Activated CD4-positive, CD25-positive, alpha-beta regulatory T cell (primary cell): ENCODE data around the gene NUBP2.
A peak's percentile ranks its signal among the peaks of the same experiment; 100 is the strongest.

Source experiments
- DNase-seq, 4 experiments: peaks; one replicate each; lab custom pipeline; 2025; lab: John Stamatoyannopoulos, UW

NUBP2 gene

DNA sequence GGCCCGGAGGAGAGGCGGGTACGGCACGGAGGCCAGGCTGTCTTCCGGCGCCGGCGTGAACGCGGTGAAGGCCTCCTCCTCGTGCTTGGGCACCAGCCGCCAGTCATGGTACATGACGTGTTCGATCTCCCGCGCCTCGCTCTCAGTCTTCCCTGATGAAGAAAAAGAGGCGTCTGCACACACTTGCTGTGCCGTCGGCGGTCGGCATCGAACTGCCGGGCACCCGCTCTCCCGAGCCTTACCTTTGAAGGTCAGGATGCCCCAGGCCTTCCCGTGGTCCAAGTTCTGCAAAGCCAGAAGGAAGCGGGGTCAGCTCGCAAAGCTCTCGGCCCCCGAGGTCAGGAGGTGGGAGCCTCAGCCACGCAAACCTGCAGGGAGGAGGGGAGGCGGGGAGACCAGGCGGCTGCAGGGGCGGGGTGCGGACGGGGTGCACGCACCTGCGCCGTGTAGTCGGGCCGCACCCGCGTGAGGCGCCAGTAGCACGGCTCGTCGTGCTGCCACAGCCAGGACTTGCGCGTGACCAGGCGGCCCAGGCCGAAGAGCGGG lies 10.3 kb upstream of the NUBP2 start, which contains the start of gene EME2:
Gene EME2, plus strand, starts transcription at position 449 of the 546 bp plus-strand sequence. CDS start 418 bp downstream, outside the sequence.
- peak in 1 of 4 experiments; percentile 42 for DNase-seq

DNA sequence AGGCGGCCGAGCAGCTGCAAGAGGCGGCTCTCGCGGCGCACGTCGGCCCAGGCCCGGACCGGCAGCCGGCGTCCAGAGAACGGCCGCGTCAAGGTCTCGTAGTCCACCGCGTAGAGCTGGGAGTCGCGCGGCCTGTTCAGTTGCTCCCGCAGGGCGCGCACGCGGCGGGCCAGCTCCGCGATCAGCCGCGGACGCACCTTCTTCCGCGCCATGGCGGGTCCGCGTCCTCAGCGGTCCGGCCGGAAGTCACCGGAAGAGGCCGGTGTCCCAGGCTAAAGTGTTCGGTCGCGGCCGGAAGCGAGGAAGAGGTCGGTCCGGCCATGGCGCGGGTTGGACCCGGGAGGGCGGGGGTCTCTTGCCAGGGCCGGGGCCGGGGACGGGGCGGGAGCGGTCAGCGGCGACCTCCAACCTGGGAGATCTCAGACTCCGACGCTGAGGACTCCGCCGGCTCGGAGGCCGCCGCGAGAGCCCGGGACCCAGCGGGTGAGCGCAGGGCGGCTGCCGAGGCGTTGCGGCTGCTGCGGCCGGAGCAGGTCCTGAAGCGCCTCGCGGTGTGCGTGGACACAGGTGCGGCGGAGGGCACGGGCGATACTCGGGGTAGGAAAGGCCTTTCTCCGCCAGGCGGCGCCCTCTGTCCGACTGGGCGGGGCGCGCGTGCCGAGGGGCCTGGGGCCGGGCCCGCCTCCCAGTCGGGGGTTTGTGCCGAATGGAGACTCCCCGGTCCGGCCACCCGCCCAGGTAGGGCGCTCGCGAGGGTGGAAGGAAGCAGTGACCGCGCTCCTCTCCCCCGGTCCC lies 9.7 kb upstream of the NUBP2 start, which contains the start of gene MRPS34:
Gene MRPS34, minus strand, starts transcription at position 227 of the 795 bp plus-strand sequence. Its CDS starts 15 bp downstream, at position 212.
- DNase-seq = peak; percentile 63 to 70 (median 66)

DNA sequence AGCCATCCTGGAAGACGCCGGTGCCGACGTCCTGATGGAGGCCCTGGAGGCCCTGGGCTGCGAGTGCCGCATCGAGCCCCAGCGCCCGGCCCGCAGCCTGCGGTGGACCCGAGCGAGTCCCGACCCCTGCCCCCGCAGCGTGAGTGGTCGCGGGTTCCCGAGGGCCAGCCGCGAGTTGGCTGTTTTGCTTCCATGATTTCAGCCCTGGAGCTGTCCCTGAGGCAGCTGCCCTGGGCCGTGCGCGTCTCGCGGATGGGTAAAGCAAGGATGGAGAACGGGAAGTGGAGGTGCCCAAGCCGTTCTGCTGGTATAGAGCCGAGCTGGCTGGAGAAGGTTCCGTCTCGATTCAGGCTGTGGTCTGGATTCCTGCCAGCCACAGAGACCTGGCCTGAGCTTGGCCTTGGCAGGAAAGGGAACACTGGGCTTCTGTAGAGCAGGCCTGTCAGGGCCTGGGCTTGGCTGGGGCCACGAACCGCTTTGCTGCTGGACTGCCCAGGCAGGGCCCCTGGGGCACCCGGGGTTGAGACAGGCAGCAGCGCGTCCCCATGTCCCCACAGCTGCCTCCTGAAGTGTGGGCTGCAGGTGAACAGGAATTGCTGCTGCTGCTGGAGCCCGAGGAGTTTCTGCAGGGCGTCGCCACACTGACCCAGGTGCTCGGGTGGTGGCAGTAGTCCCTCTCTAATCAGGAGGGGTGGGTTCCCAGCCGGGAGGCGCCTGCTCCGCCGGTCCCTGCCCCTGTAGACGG lies 8.9 kb upstream of the NUBP2 start:
- DNase-seq = no peak

DNA sequence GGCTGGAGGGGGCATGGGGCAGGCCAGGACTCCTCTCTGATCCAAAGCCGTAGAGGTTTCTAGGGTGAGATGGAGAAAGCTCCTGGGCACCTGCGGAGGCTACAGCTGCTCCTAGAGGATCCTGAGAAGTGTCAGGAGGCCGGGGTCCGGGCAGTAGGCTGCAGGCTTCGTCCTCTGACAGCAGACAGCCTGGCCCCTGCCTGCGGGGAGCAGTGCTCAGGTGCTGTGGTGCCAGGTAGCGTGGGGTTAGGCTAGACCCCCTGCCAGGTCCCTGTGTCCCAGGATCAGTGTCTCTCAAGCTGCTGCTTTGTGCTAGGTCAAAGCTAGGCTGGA lies 8.3 kb upstream of the NUBP2 start:
- DNase-seq = no peak

DNA sequence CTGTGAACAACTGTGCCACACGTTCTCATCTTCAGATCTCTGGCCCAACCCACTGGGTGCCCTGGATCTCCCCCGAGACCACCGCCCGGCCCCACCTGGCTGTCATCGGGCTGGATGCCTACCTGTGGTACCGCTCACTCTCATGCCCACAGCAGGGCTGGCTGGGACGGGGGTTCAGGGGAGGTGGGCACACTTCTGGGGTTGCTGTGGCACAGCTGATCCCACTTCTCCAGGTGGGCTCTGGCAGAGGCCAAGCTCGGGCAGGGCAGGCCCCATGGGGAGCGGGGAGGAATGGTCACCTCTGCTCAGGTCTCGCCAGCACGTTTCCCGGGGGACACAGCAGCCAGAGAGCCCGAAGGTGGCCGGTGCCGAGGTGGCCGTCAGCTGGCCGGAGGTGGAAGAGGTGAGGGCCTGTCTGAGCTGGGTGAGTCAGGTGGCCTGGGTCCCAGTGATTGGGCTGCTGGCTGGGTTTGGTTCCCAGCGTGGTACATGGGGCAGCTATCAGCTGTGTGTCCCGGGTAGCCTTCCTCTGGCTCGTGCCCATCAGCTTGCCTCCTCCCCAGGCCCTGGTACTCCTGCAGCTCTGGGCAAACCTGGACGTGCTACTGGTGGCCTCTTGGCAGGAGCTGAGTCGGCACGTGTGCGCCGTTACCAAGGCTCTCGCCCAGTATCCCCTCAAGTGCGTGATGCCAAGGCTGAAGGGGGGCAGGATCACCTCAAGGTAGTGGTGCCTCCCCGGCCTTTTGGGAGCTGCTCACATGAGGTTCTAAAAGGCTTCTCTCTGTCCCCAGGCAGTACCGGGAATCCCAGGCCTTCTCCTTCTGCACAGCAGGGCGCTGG lies 7.5 kb upstream of the NUBP2 start:
- no peak for DNase-seq

DNA sequence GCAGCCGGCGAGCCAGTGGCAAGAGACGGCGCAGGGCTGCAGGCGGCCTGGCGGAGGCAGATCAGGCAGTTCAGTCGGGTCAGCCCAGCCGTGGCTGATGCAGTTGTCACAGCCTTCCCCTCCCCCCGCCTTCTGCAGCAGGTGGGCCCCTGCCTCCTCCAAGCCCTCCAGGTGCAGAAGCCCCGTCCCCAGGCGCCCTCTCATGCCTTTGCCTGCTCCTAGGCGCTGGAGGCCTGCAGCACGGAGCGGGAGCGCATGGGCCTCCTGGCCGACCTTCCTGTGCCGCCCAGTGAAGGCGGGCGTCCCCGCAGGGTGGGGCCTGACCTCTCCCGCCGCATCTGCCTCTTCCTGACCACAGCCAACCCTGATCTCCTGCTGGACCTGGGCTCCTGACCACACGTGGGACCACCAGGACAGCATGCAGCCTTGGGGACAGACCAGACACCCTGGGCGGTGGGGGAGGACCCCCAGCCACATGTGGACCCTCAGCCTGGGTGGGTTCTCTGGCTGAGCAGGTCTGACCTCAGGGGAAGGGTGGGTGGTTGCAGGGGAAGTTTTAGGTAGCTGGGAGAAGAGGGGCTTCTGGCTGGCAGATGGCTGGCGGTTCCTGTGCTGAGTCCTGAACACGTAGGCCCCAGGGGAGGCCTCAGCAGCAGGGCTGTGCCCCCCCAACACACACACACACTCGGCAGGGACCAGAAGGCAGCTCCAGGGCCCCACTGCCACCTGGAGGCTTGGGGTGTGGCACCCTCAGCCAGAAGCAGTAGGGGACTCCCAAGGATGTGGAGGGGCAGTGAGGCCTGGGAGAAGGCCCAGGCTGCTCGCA lies 6.7 kb upstream of the NUBP2 start:
- DNase-seq = no peak

DNA sequence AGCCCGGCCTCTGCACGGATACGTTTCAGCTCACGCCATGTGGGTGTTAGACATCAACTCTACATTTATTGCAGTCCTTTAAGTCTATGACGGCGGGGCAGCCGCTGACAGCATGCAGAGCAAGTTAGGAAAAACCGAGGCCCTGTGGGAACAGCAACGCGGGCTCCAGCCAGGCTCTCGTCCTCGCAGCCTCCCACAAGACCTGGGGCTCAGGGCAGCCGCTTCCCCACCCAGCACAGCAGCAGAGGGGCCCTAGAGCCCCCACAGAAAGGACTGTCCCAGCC lies 6.1 kb upstream of the NUBP2 start:
- no peak for DNase-seq

DNA sequence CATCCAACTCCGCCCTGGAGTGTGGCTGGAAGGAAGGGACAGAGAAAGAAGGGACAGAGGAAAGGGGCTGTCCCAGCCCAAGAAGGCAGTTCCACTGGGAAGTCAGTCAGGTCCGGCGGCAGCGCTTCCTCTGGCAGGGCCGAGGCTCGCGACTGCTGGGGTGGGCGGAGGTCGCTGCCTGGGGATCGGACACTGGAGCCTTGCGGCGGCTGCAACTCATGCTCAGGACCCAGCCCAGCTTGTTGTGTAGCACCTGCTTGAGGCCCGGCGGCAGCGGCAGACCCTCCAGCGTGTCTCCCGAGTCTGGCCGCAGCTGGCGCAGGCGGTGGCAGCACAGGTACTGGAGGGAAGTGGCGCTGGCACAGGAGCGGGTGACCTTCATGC lies 5.8 kb upstream of the NUBP2 start:
- DNase-seq = no peak

DNA sequence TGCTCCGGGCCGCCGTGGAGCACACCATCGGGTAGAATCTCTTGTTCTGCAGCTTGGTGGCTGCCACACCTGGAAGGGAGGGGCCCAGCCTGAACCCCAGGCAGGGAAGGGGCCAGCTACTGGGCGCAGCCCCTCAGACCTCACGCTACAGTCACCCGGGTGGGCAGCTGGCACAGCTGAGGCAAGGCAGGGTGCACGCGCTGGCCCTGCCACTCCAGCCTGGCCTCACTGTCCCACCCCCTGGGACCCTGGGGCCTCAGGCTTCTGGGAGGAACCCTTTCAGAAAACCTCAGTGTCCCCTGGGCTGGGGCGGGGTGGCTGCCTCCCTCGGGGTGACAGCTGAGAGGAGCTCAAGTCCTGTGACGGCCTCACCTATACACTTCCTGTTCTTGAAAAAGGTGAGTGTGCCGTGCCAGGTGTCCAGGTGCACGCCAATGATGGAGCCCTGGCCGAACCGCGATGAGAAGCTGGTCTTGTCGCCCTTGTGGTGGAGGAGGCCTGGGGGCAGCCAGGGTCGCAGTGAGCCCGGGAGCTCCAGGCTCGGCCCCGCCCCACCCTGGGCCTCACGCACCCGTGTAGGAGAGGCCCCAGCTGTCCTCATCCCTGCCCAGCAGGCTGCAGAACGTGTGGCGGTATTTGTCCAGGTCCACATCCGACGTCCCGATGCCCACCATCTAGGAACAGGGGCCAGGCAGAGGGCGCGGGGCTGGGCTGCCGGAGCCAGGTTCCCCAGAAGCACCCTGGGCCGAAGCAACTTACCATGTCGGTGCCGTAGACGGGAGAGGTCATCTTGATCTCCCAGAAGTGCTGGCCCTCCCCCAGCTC lies 5.2 kb upstream of the NUBP2 start:
- no peak for DNase-seq

DNA sequence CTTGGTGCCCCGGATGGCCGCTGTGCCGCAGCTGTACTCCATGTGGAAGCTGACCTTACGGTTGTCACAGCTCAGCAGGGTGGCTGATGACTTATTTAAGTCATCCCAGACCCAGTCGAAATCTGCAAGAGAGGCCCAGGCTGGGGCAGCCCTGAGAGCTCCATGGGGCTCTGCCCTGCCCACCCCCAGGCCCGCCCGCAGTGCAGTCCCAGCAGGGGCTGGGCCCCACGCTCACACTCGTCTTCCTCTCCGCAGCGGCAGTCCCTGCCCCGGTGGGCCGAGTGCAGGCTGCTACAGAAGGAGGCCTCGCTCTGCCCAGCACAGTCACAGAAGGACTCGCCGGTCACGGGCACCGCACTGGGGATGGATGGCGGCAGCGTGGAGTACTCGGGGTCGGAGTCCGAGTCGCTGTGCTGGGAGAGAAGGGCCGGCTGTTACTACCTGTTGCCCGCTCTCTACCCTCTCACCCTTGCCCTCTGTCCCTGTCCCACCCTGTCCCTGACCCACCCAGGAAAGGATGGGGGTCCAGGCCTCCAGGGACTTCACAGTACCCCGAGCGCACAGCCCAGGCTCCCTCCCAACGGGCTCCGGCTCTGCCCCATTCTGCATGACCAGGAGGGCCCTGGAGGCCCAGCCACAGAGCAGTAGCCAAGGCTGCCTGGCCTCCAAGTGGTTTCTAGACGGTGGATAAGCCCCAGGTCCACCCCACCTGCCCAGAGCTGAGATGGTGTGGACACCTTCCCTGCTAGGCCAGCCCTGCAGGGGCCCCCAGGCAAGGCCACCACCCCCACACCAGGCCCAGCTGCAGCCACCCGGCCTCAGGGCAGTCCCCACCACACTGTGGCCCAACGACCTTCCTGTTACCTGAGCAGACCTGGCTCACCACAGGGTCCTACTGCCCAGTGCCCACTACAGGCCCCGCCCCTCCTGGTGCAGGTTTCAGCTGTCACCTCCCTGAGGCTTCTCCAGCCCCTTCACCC lies 4.3 kb upstream of the NUBP2 start:
- DNase-seq = no peak

DNA sequence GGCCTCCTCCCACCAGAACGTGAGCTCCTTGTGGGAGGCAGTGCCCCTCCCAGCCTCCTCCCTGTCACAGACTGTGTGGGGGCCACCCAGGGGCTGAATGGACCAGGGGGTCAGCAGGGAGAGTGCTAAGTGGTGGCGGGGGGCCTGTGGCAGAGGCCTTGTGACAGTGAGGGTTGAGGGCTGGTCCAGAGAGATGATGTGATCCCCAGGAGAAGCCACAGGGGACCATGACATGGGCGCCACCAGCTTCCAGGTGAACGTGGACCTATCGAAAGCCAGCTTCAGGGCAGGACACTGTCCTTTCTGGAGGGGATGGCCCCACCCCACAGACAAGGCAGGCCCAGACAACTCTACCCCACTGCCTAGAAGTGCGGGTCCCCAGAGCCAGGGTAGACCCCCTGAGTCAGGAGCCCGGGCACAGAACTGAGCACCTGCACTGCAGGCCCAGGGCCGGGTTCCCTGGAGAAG lies 3.5 kb upstream of the NUBP2 start:
- no peak for DNase-seq

DNA sequence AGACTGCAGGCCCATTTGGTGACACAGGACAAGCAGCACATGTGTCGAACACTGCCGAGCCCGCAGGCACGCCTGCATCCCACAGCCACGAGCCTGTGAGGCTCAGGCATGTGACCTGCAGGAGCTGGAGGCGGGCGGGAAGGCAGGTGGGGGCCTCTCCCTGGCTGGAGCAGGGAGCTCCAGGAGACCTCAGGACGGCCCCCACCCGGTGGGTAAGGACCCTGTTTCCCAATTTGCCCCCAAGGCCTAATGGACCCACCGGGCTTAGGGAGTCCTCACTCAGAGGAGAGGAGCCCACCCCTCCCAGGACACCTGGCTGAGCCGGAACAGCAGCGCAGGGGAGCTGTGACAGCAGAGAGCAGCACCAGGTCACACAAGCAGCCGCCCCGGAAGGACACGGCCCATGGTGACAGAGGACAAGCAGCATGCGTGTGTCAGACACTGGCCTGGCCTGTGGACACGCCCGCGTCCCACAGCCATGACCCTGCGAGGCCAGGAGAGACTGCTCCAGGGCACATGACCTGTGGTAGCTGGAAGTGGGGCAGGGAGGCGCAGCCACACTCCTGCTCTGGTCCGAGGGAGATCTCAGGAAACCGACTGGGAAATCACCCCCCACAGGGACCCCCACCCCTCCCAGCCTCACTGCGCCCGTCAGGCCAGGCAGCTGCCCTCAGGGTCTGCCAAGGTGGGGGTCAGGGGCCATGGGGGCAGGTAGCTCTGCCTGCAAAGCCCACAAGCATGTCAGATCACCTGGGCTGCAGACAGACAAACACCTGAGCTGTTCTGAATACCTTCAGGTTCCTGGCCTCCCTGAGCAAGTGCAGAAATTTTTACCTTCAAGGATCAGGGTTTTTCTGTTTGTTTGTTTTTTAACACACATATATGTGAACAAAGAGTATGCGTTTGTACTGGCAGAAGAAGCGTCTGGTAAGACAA lies 2.8 kb upstream of the NUBP2 start:
- DNase-seq = no peak

DNA sequence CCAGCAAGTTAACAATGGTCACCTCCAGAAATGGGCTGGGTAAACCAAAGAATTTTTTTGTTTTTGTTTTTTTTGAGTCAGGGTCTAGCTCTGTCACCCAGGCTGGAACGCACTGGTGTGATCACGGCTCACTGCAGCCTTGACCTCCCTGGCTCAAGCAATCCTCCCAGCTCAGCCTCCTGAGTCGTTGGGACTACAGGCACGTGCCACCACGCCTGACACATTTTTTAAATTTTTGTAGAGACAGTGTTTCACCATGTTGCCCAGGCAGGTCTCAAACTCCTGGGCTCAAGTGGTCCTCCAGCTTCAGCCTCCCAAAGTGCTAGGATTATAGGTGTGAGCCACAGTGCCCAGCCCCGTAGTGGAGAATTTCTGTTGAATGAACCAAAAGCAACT lies 2.1 kb upstream of the NUBP2 start:
- no peak for DNase-seq

DNA sequence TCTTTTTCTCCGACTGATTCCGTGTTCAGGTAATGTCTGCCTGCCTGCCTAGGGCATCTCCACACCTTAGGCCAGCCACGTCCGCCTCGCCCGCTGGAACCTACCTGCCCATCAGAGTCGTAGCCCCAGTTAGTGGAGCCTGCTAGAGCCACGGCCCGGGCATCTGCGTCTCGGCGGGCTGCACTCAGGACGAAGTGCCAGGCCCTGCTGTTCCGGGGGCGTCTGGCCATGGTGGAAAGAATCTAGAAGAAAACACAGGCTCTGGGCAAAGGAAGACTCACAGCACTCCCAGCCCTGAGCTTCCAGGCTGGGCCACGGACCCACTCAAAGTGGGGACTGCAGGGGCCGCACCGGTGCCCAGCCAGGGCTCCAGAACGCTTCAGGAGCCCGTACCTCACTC lies 1.5 kb upstream of the NUBP2 start:
- no peak for DNase-seq

DNA sequence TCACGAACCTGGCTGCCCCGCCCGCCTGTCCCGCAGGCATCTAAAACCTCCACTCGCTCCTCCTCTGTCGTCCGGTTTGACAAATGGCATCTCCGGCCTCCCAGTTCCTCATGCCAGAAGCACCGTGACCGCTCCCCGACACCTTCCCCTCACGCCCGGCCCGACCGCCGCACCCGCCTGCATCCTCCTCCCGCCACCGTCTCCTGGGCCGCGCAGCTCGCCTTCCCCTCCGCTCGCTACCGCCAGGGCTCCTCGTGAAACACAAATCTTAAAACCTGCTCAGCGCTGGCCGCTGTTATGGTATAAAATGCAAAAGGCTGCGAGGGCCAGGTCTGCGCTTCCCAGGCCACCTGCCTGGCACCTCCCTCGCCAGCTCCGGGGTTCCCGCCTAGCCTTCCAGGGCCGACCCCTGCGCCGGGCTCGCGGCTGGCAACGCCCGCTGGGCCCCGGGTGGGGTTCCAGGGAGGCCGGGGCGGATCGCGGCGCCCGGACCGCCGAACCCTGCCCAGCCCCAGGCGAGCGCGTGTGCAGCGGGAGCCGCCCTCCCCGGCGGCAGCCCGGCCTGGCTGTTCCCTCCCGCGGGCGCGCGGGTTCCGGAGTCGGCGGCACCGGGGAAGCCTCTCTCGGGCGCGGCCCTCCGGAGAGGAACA lies 877 bp upstream of the NUBP2 start:
- no peak for DNase-seq

DNA sequence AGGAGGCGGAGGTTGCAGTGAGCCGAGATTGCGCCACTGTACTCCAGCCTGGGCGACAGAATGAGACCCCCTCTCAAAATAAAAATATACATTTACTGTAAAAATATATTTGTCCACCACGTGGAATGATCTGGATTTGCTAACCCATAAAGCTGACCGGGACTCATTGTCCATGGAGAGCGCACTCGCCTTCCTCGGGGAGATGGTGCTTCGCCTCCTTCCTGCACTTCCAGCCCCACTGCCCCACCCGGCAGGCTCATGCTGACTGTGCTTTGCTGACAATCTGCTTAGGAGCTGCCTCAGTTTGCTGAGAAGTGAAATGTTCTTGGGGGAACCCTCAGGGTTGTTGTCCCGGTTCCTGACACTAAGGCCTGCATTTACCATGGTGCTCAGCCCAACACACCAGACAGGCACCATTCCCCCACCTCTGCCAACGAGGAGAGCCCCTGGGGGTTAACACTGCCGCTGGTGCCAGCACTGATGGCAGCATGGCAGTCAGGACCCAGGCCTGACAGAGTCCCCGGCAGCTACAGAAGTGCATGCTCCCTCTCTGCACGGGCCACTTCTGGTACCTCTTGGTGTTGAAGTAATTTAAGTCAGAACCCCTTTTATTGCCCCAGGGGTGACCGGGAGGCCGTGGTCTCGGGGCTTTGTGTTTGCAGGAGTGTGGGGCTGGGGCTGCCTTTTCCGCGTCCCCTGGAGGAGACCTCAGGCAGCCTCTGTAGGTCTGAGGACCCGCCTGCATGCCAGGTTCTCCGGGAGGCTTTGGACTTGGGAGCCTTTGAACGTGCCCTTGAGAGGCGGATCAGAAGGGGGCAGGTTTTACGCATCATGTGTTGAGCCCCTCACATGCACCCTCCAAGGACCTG lies 2.5 kb downstream of the NUBP2 start:
- no peak for DNase-seq

DNA sequence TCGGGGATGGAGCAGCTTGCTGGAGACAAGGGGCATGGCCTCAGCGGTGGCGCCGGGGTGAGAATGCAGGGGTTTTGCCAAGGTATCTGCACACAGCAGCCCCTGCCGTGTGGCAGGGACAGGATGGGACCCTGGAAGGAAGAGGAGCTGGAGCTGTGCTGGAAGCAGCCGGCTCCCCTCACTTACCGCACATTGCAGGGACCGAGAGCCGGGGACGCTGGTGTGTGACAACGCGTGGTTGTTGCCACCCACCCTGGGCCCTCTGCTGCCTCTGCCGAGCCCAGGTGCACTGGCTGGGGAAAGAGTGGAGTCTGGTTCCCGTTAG lies 3.0 kb downstream of the NUBP2 start:
- DNase-seq = no peak
